ENCODE measurements around the gene MYBBP1A.

DNA sequence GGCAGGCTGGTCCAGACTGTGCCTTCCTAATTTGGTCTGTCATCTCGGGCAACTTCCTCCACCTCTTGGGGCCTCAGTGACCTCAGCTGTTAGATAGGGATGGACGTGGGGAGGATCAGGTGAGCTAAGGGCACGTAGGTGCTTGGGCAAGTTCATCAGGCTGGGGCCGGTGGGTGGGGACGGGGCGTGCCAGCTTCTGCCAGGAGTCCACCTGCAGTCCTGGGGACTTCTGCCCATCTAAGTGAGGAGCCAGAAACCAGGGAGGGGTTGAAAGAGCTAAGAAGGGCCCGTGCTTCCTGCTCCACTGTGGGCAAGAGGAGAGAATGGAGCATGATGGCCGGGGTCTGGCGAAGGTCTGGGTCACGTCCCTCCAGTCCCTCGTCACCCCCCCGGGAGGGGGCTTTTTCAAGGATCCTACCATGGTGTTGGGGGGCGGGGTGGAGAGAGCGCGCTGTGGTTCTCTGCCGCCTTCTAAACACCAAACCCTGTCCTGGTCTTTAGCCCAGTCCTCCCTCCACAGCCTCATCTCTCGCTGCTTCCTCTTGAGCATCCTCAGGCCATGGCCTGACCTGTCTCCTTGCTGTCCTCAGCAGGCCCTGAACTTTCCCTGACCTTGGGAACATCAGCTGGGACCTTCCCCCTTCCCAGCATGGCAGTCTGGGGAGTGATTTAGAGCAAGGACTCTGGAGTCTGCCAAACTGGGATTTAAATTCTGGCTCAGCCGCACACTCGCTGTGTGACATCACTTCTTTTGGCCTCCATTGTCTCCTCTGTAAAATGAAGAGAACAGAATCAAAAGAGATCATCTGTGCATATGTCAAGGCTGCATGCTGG is 34.9 kb downstream of the MYBBP1A start:
- TF ChIP-seq POLR2A (IDR thresholded peaks at IDR 0.05), result no peak
- TF ChIP-seq CTCF (IDR thresholded peaks at IDR 0.05 in 4 of 5, conservative IDR thresholded peaks at IDR 0.05 in 1 of 5), result no peak
